Endothelial cell of umbilical vein (primary cell): ENCODE measurements around the gene TRAIP. TPM values are rescaled to one million over a fixed set of nuclear protein-coding genes. Genes with fewer than 3 reads are reported as not detected.

Source experiments
- BruUV-seq: library from RNA; stranded (reverse); fragments of 400-500 nt; replicated peaks from 2 replicates; lab custom pipeline; 2021; lab: Mats Ljungman, UMichigan
- CTCF ChIA-PET: fragments of 300-600, 350-600 bp; sonication (Branson Sonifier 250); formaldehyde crosslinking; loops from one replicate; lab custom pipeline; 2021; ENCODE audit warnings: antibody characterized with exemption, inconsistent platforms; lab: Charles Lee
- POLR2A ChIA-PET: fragments of 300-600, 350-600 bp; sonication (Branson Sonifier 250); formaldehyde crosslinking; loops from one replicate; lab custom pipeline; 2021; ENCODE audit warnings: antibody characterized with exemption, inconsistent platforms; lab: Charles Lee
- DNase-seq: peaks from one replicate; pipeline ENCODE4 v3.0.0-alpha.2; 2011; ENCODE audit warnings: low read depth, low spot score
- FAIRE-seq: peaks from 2 replicates; lab custom pipeline; 2011; peaks lifted over from hg19 to GRCh38; lab: Jason Lieb, UNC
- H2AFZ ChIP-seq: 2 replicates; pipeline ENCODE4 v1.6.0; 2012; ENCODE audit warnings: low read depth, low read length, control low read depth, inconsistent platforms
- H3K27ac ChIP-seq: 2 replicates; pipeline ENCODE4 v1.5.1; 2011; ENCODE audit warnings: low read depth, mild to moderate bottlenecking, control low read depth, low read length, moderate library complexity; ENCODE audit not compliant: insufficient read depth
- H3K27me3 ChIP-seq, 2 experiments: 2 replicates each; pipeline versions ENCODE4 v1.6.0 to v1.6.1; 2011; ENCODE audit warnings: low read length in 2 of 2, mixed read lengths in 1 of 2; ENCODE audit not compliant: control insufficient read depth in 2 of 2, insufficient read depth in 2 of 2
- H3K36me3 ChIP-seq, 2 experiments: 2 replicates in 1 of 2; 3 replicates in 1 of 2; pipeline ENCODE4 v1.5.1; 2011; ENCODE audit warnings: low read length in 2 of 2, mild to moderate bottlenecking in 1 of 2, moderate library complexity in 1 of 2; ENCODE audit not compliant: control insufficient read depth in 2 of 2, insufficient read depth in 2 of 2; ENCODE audit errors: extremely low read depth in 1 of 2
- H3K4me1 ChIP-seq: 3 replicates; pipeline ENCODE4 v1.5.1; 2011; ENCODE audit warnings: mild to moderate bottlenecking, low read length; ENCODE audit not compliant: control insufficient read depth, insufficient read depth; ENCODE audit errors: extremely low read depth
- H3K4me2 ChIP-seq: 2 replicates; pipeline ENCODE4 v1.6.1; 2011; ENCODE audit warnings: low read length, control low read depth, mixed read lengths; ENCODE audit not compliant: insufficient read depth
- H3K4me3 ChIP-seq, 3 experiments: fragments of 200-600 bp in 1 of 3; sonication (generic), shearing (Covaris generic) in 1 of 3; replicated peaks in 1 of 3; 2 replicates each; pipeline ENCODE4 v1.5.1; 2011 to 2016; ENCODE audit warnings: control low read depth in 3 of 3, low read length in 3 of 3, mild to moderate bottlenecking in 2 of 3, inconsistent platforms in 1 of 3, low read depth in 1 of 3, moderate library complexity in 1 of 3; ENCODE audit not compliant: insufficient read depth in 1 of 3
- H3K79me2 ChIP-seq: 2 replicates; pipeline ENCODE4 v1.6.0; 2012; ENCODE audit warnings: low read length, inconsistent platforms; ENCODE audit not compliant: control insufficient read depth, insufficient read depth
- H3K9ac ChIP-seq: replicated peaks from 2 replicates; pipeline ENCODE3; 2011; ENCODE audit warnings: low read length, control low read depth; ENCODE audit not compliant: insufficient read depth; ENCODE audit errors: extremely low read depth
- H3K9me1 ChIP-seq: replicated peaks from 3 replicates; pipeline ENCODE4 v1.6.0; 2011; ENCODE audit warnings: mild to moderate bottlenecking, low read length; ENCODE audit not compliant: control insufficient read depth, insufficient read depth; ENCODE audit errors: extremely low read depth
- H3K9me3 ChIP-seq: replicated peaks from 2 replicates; pipeline ENCODE4 v1.5.1; 2012; ENCODE audit warnings: low read length, inconsistent platforms; ENCODE audit not compliant: control insufficient read depth, insufficient read depth
- H4K20me1 ChIP-seq: replicated peaks from 2 replicates; pipeline ENCODE3; 2011; ENCODE audit warnings: mild to moderate bottlenecking, low read length; ENCODE audit not compliant: control insufficient read depth, insufficient read depth; ENCODE audit errors: extremely low read depth
- EZH2 ChIP-seq: IDR thresholded peaks from 2 replicates; pipeline ENCODE4 v1.6.1; 2012; ENCODE audit warnings: borderline replicate concordance, low read depth, mild to moderate bottlenecking, moderate library complexity, low read length, inconsistent platforms; ENCODE audit not compliant: severe bottlenecking
- FOS ChIP-seq: IDR thresholded peaks from 2 replicates; pipeline ENCODE4 v1.6.1; 2011; ENCODE audit warnings: mild to moderate bottlenecking, low read length, moderate library complexity, borderline replicate concordance; ENCODE audit not compliant: insufficient read depth
- GATA2 ChIP-seq: IDR thresholded peaks from 2 replicates; pipeline ENCODE4 v1.7.0; 2011; ENCODE audit warnings: low read depth, mild to moderate bottlenecking, moderate library complexity, mixed read lengths, low read length; ENCODE audit not compliant: insufficient read length, insufficient read depth
- JUN ChIP-seq: IDR thresholded peaks from 2 replicates; pipeline ENCODE4 v1.6.1; 2011; ENCODE audit warnings: borderline replicate concordance, low read depth; ENCODE audit not compliant: insufficient read length, insufficient read depth
- MYC ChIP-seq: IDR thresholded peaks from one replicate; pipeline ENCODE4 v1.6.1; 2011; ENCODE audit warnings: mild to moderate bottlenecking, low read depth, low read length
- POLR2A ChIP-seq: IDR thresholded peaks from 2 replicates; pipeline ENCODE4 v1.6.1; 2012; ENCODE audit warnings: low read depth, mild to moderate bottlenecking, control low read depth, low read length
- POLR2AphosphoS5 ChIP-seq: IDR thresholded peaks from 2 replicates; pipeline ENCODE4 v1.6.1; 2012; ENCODE audit warnings: low read depth, mild to moderate bottlenecking, control low read depth, low read length, moderate library complexity; ENCODE audit not compliant: insufficient read depth
- dilution Hi-C: fragments of 300-500 bp; cut with MboI; formaldehyde crosslinking; loops from one replicate; pipeline ENCODE4 v1.15.0; 2019; ENCODE audit warnings: low sequenced_read_pairs; ENCODE audit not compliant: extremely low pct_ligation_motif_present
- intact Hi-C: fragments of 100-400 bp; cut with micrococcal nuclease; formaldehyde crosslinking; loops from one replicate; pipeline ENCODE4 v1.10.0; 2022
- polyA plus RNA-seq, 4 experiments: library from polyadenylated mRNA; depleted of rRNA in 3 of 4; stranded (reverse) in 3 of 4; unstranded in 1 of 4; fragments of >200 nt; gene quantifications; 2 replicates each; pipeline versions ENCODE4 v1.2.1 to v1.2.3, GENCODE V29; 2011 to 2012; ENCODE audit warnings: missing spikeins in 1 of 4
- total RNA-seq: library from RNA; stranded (reverse); gene quantifications from 2 replicates; pipeline ENCODE4 v1.2.3, GENCODE V29; 2021
- TF ChIP-seq, protein P1 (sequence below): IDR thresholded peaks from 2 replicates; pipeline ENCODE4 v1.6.1; 2011; ENCODE audit not compliant: insufficient read depth, insufficient read length
- TF ChIP-seq, protein P2 (sequence below), 2 donors: IDR thresholded peaks; 1 replicate in 1 of 2; 2 replicates in 1 of 2; pipeline ENCODE4 v1.5.1; 2011; ENCODE audit warnings: low read length in 2 of 2, mild to moderate bottlenecking in 2 of 2, moderate library complexity in 2 of 2, control low read depth in 1 of 2, inconsistent platforms in 1 of 2, low read depth in 1 of 2; ENCODE audit not compliant: insufficient read depth in 1 of 2; ENCODE audit errors: extremely low read depth in 1 of 2

Gene TRAIP
- total and polyA plus RNA-seq, 2 donors (not counting 3 experiments of a cell fraction or from before 2014, with no cell fraction given) = 9.5 to 13.4 TPM

DNA sequence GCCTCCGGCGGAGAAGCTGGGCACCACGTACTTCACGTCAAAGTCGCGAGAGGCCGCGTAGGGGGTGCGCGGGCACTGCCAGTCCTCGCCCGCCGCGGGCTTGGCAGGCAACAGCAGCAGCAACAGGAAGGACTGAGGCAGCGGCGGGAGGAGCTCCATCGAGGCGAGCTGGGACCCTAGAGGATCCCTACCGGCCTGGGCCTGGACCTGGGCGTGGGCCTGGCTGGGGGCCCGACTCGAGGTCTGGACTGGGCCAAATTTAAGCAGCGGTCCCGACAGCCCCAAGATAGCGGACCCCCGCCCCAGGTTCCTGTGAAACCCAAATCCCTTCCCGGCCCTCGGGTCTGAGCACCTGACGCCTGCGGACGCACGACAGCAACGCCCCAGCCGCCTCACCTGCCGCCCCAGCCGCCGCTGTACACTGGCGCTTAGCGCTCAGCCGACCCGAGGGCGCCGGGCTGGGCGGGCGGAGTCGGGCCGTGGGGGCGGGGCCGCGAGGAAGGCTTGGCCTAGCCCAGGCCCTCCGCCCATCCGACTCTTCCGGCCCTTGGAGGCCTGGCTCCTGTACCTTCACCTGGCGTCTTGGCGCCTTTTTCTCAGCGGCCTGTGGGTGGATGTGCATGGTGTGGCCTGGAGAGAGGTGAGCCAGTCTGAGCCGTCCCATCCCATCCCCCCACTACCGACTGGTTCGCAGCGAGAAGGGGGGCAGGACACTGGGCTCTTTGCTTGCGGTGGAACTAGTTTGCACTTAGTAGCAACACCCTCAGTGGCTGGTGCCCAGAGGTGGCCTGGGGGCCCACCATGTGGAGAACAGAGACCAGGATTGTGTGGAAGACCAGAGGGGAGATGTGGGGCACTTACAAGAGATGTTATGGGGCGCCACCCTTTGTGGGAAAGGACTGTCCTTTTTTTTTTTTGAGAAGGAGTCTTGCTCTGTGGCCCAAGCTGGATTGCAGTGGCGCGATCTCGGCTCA, 47.4 kb upstream of the TRAIP start, which contains the start of gene MST1R:
Gene MST1R, minus strand, starts transcription at position 423 of the 974 bp plus-strand sequence. Its CDS starts 264 bp downstream, at position 159.
- Histone ChIP-seq H4K20me1 (no peaks in the 10 kb centered on the region), H3K9me1 (no peaks in the 10 kb centered on the region), H3K27ac (no peak within 1 kb of the TSS), H3K4me2 (peak within 1 kb of the TSS; percentile 66), H3K9me3 (no peaks in the 10 kb centered on the region), H3K4me1 (peaks cover 14% of the 10 kb centered on the region), H3K4me3 (peak within 1 kb of the TSS in 2 of 3 experiments; percentile 10 to 29), H3K27me3 (no peaks in the 10 kb centered on the region), H2AFZ (peak within 1 kb of the TSS; percentile 98), H3K36me3 (no peaks in the 10 kb centered on the region), H3K79me2 (no peaks in the 10 kb centered on the region), H3K9ac (peak within 1 kb of the TSS; percentile 27)
- ChIA-PET CTCF (interaction anchor here (3.7 to 4.0 kb wide), 2 partner anchors 63 to 101 kb away, joined by 18 to 25 read pairs; partner anchors contain the start of gene INKA1), POLR2A (no interaction called here)
- DNase-seq (peak; percentile 27), FAIRE-seq (peak; percentile 87)
- TF ChIP-seq GATA2 (no peak), MYC (no peak), POLR2AphosphoS5 (peak; percentile 18)
- BruUV-seq = no TSS peak
- dilution Hi-C loops (no loop called here), intact Hi-C loops (no loop called here)

DNA sequence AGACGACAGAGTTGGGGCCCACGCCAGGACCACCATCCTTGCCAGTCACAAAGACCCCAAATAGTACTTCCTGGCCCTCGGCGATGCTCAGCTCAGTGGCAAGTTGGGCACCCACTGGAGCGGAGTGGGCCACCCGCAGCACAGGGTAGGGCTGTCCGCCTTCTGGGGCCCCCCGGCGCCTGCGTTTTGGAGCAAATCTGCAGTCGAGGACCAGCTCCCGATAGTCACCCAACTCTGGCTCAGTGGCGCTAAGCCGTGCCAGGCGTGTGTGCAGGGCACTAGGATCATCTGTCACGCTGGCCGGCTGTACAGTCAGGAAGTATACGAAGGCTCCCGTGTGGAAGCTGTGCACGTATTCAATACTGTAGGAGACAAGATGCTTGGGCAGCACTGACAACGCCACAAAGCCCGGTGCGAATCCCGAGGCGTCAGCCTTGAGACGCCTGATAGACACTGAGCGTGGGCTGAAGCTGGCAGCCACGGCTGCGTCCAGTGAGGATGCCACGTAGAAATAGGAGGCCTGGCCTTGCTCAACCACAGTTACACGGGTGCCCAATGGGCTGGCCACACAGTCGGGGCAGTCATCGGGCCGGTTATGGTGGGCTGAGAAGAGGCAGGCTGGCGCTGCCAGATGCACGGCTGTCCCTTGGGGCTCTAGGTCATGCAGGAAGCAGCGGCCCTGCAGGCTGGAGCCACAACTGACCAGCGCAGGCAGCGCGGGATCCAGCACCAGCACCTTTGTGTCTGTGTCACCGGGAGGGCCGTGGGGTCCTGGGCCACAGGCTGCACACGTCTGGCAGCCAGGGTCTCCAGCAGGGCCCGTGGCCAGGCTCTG, 46.4 kb upstream of the TRAIP start:
- no peak overlapping the region for H3K9ac ChIP-seq
- CTCF ChIA-PET = interaction anchor here (0.9 to 5.5 kb wide), 2 partner anchors 62 to 104 kb away, joined by 3 to 65 read pairs; no protein-coding TSS in a partner anchor
- no peak overlapping the region for H3K4me2 ChIP-seq
- DNase-seq (no peak), FAIRE-seq (no peak)
- peaks cover 14% of the 10 kb centered on the region for H3K4me1 ChIP-seq
- H3K36me3 ChIP-seq = no peaks in the 10 kb centered on the region
- H3K9me1 ChIP-seq = no peaks in the 10 kb centered on the region
- H3K27ac ChIP-seq = no peak overlapping the region
- H3K79me2 ChIP-seq = no peaks in the 10 kb centered on the region
- H3K27me3 ChIP-seq = no peaks in the 10 kb centered on the region
- dilution Hi-C loops (no loop called here), intact Hi-C loops (no loop called here)
- H3K9me3 ChIP-seq = no peaks in the 10 kb centered on the region
- TF ChIP-seq POLR2AphosphoS5 (no peak), MYC (no peak), GATA2 (no peak), EZH2 (no peak), POLR2A (no peak), JUN (no peak), FOS (no peak)
- TF ChIP-seq, protein P1, sequence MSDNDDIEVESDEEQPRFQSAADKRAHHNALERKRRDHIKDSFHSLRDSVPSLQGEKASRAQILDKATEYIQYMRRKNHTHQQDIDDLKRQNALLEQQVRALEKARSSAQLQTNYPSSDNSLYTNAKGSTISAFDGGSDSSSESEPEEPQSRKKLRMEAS = no peak
- TF ChIP-seq, protein P2, sequence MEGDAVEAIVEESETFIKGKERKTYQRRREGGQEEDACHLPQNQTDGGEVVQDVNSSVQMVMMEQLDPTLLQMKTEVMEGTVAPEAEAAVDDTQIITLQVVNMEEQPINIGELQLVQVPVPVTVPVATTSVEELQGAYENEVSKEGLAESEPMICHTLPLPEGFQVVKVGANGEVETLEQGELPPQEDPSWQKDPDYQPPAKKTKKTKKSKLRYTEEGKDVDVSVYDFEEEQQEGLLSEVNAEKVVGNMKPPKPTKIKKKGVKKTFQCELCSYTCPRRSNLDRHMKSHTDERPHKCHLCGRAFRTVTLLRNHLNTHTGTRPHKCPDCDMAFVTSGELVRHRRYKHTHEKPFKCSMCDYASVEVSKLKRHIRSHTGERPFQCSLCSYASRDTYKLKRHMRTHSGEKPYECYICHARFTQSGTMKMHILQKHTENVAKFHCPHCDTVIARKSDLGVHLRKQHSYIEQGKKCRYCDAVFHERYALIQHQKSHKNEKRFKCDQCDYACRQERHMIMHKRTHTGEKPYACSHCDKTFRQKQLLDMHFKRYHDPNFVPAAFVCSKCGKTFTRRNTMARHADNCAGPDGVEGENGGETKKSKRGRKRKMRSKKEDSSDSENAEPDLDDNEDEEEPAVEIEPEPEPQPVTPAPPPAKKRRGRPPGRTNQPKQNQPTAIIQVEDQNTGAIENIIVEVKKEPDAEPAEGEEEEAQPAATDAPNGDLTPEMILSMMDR (IDR thresholded peaks at IDR 0.05; ENCODE audit: extremely low read depth in 1 of 2, insufficient read depth in 1 of 2, low read depth in 1 of 2, low read length in 2 of 2) = no peak
- POLR2A ChIA-PET = no interaction called here
- no TSS peak for BruUV-seq
- no peak overlapping the region for H2AFZ ChIP-seq
- no peak overlapping the region for H3K4me3 ChIP-seq
- H4K20me1 ChIP-seq = no peaks in the 10 kb centered on the region
